ENCODE measurements around the gene CALM1. TPM values are rescaled to one million over a fixed set of nuclear protein-coding genes. Genes with fewer than 3 reads are reported as not detected.

Gene CALM1
- total RNA-seq, 2 donors from 2014 or later: 355 to 493 TPM

- DNase-seq (ENCODE audit: low spot score) (no peak), ATAC-seq (ENCODE audit: insufficient number of reproducible peaks, low FRiP score, low read depth) (no peak)
- Histone ChIP-seq H3K27ac (no peak overlapping the region), H3K27me3 (replicated peaks; ENCODE audit: insufficient read depth) (no peaks in the 10 kb centered on the region), H3K9me3 (no peaks in the 10 kb centered on the region), H3K4me3 (no peak overlapping the region), H3K36me3 (no peaks in the 10 kb centered on the region), H3K4me1 (ENCODE audit: control insufficient read depth in 1 of 2, low read depth in 2 of 2) (no peaks in the 10 kb centered on the region)
- TF ChIP-seq, protein P1, sequence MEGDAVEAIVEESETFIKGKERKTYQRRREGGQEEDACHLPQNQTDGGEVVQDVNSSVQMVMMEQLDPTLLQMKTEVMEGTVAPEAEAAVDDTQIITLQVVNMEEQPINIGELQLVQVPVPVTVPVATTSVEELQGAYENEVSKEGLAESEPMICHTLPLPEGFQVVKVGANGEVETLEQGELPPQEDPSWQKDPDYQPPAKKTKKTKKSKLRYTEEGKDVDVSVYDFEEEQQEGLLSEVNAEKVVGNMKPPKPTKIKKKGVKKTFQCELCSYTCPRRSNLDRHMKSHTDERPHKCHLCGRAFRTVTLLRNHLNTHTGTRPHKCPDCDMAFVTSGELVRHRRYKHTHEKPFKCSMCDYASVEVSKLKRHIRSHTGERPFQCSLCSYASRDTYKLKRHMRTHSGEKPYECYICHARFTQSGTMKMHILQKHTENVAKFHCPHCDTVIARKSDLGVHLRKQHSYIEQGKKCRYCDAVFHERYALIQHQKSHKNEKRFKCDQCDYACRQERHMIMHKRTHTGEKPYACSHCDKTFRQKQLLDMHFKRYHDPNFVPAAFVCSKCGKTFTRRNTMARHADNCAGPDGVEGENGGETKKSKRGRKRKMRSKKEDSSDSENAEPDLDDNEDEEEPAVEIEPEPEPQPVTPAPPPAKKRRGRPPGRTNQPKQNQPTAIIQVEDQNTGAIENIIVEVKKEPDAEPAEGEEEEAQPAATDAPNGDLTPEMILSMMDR (IDR thresholded peaks at IDR 0.05): no peak
These were observed 41.0 kb upstream of the CALM1 start for GRCh38 chr14:90355540-90356518.

DNA sequence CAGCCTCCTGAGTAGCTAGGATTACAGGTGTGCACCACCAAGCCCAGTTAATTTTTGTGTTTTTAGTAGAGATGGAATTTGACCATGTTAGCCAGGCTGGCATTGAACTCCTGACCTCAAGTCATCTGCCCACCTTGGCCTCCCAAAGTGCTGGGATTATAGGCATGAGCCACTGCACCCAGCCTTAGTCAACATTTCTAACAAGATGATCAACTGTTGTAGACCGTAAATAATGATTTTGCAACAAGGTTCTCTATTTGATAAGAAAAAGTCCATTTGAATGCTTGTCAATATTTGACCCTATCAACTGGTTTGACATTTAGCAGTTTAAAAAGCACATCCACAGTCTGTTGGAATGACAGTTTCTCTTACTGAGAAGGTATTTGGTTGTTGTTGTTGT is 39.9 kb upstream of the CALM1 start:
- DNase-seq (ENCODE audit: low spot score) (no peak), ATAC-seq (ENCODE audit: insufficient number of reproducible peaks, low FRiP score, low read depth) (no peak)

DNA sequence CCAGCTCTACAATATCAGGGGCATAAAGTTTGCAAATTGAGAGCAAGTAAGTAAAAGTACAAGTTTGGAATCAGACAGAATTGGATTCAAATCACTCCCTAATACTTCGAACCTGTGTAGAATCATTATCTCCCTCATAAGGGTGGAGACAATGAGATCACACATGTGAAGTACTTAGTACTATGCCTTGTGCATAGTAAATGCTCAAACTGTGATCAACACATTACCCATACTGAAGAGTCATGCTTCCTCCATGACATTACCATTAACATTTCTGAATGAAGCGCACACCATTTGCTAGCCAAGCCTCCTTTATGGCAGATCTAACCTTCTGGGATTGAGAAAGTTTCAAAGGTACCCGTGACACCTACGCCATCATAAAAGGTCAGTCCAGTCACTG is 38.5 kb upstream of the CALM1 start:
- ATAC-seq (ENCODE audit: insufficient number of reproducible peaks, low FRiP score, low read depth) (no peak), DNase-seq (ENCODE audit: low spot score) (no peak)
- TF ChIP-seq, protein P1 (IDR thresholded peaks at IDR 0.05): no peak
- Histone ChIP-seq H3K27me3 (replicated peaks; ENCODE audit: insufficient read depth) (no peaks in the 10 kb centered on the region), H3K36me3 (no peaks in the 10 kb centered on the region), H3K27ac (no peak overlapping the region), H3K4me1 (ENCODE audit: control insufficient read depth in 1 of 2, low read depth in 2 of 2) (no peaks in the 10 kb centered on the region), H3K4me3 (no peak overlapping the region), H3K9me3 (no peaks in the 10 kb centered on the region)

More for the DNA sequence above, 39.9 kb upstream of the CALM1 start:
- H3K9me3 ChIP-seq: no peaks in the 10 kb centered on the region
- no peaks in the 10 kb centered on the region for H3K36me3 ChIP-seq
- no peak overlapping the region for H3K4me3 ChIP-seq
- no peak overlapping the region for H3K27ac ChIP-seq
- TF ChIP-seq, protein P1 (IDR thresholded peaks at IDR 0.05): no peak
- no peaks in the 10 kb centered on the region for H3K4me1 ChIP-seq (ENCODE audit: control insufficient read depth in 1 of 2, low read depth in 2 of 2)
- no peaks in the 10 kb centered on the region for H3K27me3 ChIP-seq (replicated peaks; ENCODE audit: insufficient read depth)

DNA sequence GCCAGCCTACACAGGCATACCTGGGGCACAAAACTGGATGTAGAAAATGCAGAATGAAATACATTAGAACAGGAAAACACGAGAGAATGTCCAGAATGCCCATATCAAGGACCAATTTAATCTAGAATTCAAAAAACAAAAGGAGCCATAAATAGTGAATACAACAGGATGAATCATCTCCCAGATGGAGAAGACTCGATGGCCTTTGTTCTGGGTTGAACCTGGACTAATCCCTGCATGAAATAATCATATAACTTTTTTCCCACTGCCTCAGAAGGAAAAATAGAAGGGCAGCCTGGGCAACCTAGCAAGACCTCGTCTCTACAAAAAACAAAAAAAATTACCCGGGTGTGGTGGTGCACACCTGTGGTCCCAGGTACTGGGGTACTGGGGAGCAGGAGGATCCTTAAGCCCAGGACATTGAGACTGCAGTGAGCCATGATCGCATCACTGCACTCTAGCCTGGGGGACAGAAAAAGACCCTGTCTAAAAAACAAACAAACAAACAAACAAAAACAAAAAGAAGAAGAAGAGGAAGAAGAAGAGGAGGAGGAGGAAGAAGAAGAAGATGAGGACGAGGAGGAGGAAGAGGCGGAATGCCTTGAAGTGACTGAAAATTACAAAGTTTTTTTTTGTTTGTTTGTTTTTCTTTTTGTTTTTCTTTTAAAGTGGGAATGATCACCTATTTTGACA is 34.8 kb upstream of the CALM1 start:
- Histone ChIP-seq H3K36me3 (no peaks in the 10 kb centered on the region), H3K27me3 (replicated peaks; ENCODE audit: insufficient read depth) (no peaks in the 10 kb centered on the region), H3K4me1 (ENCODE audit: control insufficient read depth in 1 of 2, low read depth in 2 of 2) (no peaks in the 10 kb centered on the region), H3K27ac (no peak overlapping the region), H3K9me3 (no peaks in the 10 kb centered on the region), H3K4me3 (no peak overlapping the region)
- TF ChIP-seq, protein P1 (IDR thresholded peaks at IDR 0.05): no peak
- ATAC-seq (ENCODE audit: insufficient number of reproducible peaks, low FRiP score, low read depth): no peak
- DNase-seq (ENCODE audit: low spot score): no peak

- ATAC-seq (ENCODE audit: insufficient number of reproducible peaks, low FRiP score, low read depth) (no peak), DNase-seq (ENCODE audit: low spot score) (no peak)
- Histone ChIP-seq H3K36me3 (no peaks in the 10 kb centered on the region), H3K4me3 (no peak overlapping the region), H3K9me3 (no peaks in the 10 kb centered on the region), H3K27ac (no peak overlapping the region), H3K27me3 (replicated peaks; ENCODE audit: insufficient read depth) (no peaks in the 10 kb centered on the region), H3K4me1 (ENCODE audit: control insufficient read depth in 1 of 2, low read depth in 2 of 2) (no peaks in the 10 kb centered on the region)
- TF ChIP-seq, protein P1 (IDR thresholded peaks at IDR 0.05): no peak
These were observed 34.3 kb upstream of the CALM1 start for GRCh38 chr14:90362558-90362896.

Data from thoracic aorta (tissue), 2 donors.